Measurements from ENCODE around the gene PTPRM.

- TF ChIP-seq POLR2AphosphoS5 (IDR thresholded peaks at IDR 0.05) (no peak), EP300 (IDR thresholded peaks at IDR 0.05; ENCODE audit: low read depth) (no peak)
Observed at GRCh38 chr18:8030201-8030600, 463.1 kb downstream of the PTPRM start.
